Astrocyte (in vitro differentiated cells and primary cell): Measurements from ENCODE around the gene TBR1. TPM values are rescaled to one million over a fixed set of nuclear protein-coding genes. Genes with fewer than 3 reads are reported as not detected.

ENCODE experiments used
- DNase-seq: peaks from one replicate; pipeline ENCODE4 v3.0.0-alpha.2; 2010; ENCODE audit warnings: low read depth
- FAIRE-seq: peaks from 2 replicates; lab custom pipeline; 2011; peaks lifted over from hg19 to GRCh38; lab: Jason Lieb, UNC
- H2AFZ ChIP-seq: 2 replicates; pipeline ENCODE4 v1.6.0; 2012; ENCODE audit warnings: low read depth, low read length, inconsistent platforms
- H3K27ac ChIP-seq: 2 replicates; pipeline ENCODE4 v1.5.1; 2011; ENCODE audit warnings: low read depth, low read length, inconsistent platforms
- H3K27me3 ChIP-seq: 2 replicates; pipeline ENCODE4 v1.6.0; 2011; ENCODE audit warnings: low read length, inconsistent platforms; ENCODE audit not compliant: insufficient read depth
- H3K36me3 ChIP-seq: 2 replicates; pipeline ENCODE4 v1.5.1; 2011; ENCODE audit warnings: low read length, inconsistent platforms; ENCODE audit not compliant: insufficient read depth
- H3K4me1 ChIP-seq: 2 replicates; pipeline ENCODE4 v1.5.1; 2011; ENCODE audit warnings: low read length, inconsistent platforms; ENCODE audit not compliant: insufficient read depth
- H3K4me2 ChIP-seq: 2 replicates; pipeline ENCODE4 v1.6.0; 2012; ENCODE audit warnings: low read length, inconsistent platforms
- H3K4me3 ChIP-seq: 2 replicates; pipeline ENCODE4 v1.5.1; 2011; ENCODE audit warnings: low read depth, mild to moderate bottlenecking, low read length, inconsistent platforms; ENCODE audit not compliant: insufficient read depth
- H3K79me2 ChIP-seq: 2 replicates; pipeline ENCODE4 v1.6.0; 2012; ENCODE audit warnings: mild to moderate bottlenecking, low read length, inconsistent platforms; ENCODE audit not compliant: insufficient read depth
- H3K9ac ChIP-seq: 2 replicates; pipeline ENCODE4 v1.6.0; 2012; ENCODE audit warnings: mild to moderate bottlenecking, low read length, inconsistent platforms
- H3K9me3 ChIP-seq: 2 replicates; pipeline ENCODE4 v1.5.1; 2012; ENCODE audit warnings: low read depth, mild to moderate bottlenecking, low read length, inconsistent platforms; ENCODE audit not compliant: insufficient read depth
- H4K20me1 ChIP-seq: 2 replicates; pipeline ENCODE4 v1.6.0; 2012; ENCODE audit warnings: low read length, inconsistent platforms; ENCODE audit not compliant: insufficient read depth
- H3K27ac Mint-ChIP-seq: one replicate; pipeline ENCODE4 v1.8.0; 2021; ENCODE audit warnings: mild to moderate bottlenecking, mixed read lengths; ENCODE audit not compliant: unreplicated experiment
- H3K27me3 Mint-ChIP-seq: one replicate; pipeline ENCODE4 v1.8.0; 2021; ENCODE audit warnings: low read depth, mixed read lengths; ENCODE audit not compliant: unreplicated experiment
- H3K36me3 Mint-ChIP-seq: one replicate; pipeline ENCODE4 v1.8.0; 2021; ENCODE audit warnings: low read depth, mixed read lengths; ENCODE audit not compliant: unreplicated experiment
- H3K4me1 Mint-ChIP-seq: one replicate; pipeline ENCODE4 v1.8.0; 2021; ENCODE audit warnings: low read depth, mixed read lengths; ENCODE audit not compliant: unreplicated experiment
- H3K4me3 Mint-ChIP-seq: one replicate; pipeline ENCODE4 v1.8.0; 2021; ENCODE audit warnings: mild to moderate bottlenecking, moderate library complexity, mixed read lengths; ENCODE audit not compliant: unreplicated experiment
- H3K9me3 Mint-ChIP-seq: one replicate; pipeline ENCODE4 v1.8.0; 2021; ENCODE audit warnings: mild to moderate bottlenecking, mixed read lengths; ENCODE audit not compliant: unreplicated experiment
- EZH2 ChIP-seq: IDR thresholded peaks from 2 replicates; pipeline ENCODE4 v1.6.1; 2012; ENCODE audit warnings: mild to moderate bottlenecking, low read length, inconsistent platforms; ENCODE audit not compliant: insufficient read depth
- total RNA-seq: library from RNA; stranded (reverse); gene quantifications from 2 replicates; pipeline ENCODE4 v1.2.1, GENCODE V29; 2021
- TF ChIP-seq, protein P1 (sequence below): IDR thresholded peaks from 2 replicates; pipeline ENCODE4 v1.5.1; 2011; ENCODE audit warnings: low read depth, mild to moderate bottlenecking, inconsistent platforms, low read length, moderate library complexity; ENCODE audit not compliant: insufficient read depth

Gene TBR1
- total RNA-seq, 1 donor from 2014 or later, result not detected

DNA sequence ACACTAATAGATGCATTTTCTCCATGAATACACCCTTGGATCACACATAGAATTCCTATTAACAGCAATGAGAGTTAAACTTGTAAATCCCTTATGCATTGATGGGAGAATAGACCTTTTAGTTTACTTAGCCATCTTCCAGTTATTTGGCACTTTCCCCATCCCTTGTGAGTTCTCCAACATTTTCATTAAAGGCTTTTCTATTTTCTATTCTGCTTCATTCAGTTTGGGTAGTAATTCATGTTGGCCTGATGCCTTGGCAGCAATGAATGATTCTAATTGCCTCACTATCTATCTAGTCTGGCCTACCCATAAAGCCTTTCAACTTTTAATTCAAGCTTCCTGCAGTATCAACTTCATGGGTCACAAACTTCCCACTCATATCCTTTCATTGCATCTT, 32.3 kb downstream of the TBR1 start:
- Histone ChIP-seq H3K9ac (no peak overlapping the region), H3K4me2 (no peak overlapping the region), H3K4me3 (no peak overlapping the region), H4K20me1 (no peaks in the 10 kb centered on the region), H3K36me3 (no peaks in the 10 kb centered on the region), H3K27me3 (no peaks in the 10 kb centered on the region), H3K4me1 (no peaks in the 10 kb centered on the region), H3K9me3 (no peaks in the 10 kb centered on the region), H3K79me2 (no peaks in the 10 kb centered on the region), H3K27ac (no peak overlapping the region), H2AFZ (no peak overlapping the region)
- Mint-ChIP-seq H3K36me3 (no peaks in the 10 kb centered on the region), H3K4me3 (no peak overlapping the region), H3K27ac (no peak overlapping the region), H3K4me1 (no peaks in the 10 kb centered on the region), H3K9me3 (no peaks in the 10 kb centered on the region), H3K27me3 (no peaks in the 10 kb centered on the region)
- TF ChIP-seq EZH2, result no peak
- TF ChIP-seq, protein P1, sequence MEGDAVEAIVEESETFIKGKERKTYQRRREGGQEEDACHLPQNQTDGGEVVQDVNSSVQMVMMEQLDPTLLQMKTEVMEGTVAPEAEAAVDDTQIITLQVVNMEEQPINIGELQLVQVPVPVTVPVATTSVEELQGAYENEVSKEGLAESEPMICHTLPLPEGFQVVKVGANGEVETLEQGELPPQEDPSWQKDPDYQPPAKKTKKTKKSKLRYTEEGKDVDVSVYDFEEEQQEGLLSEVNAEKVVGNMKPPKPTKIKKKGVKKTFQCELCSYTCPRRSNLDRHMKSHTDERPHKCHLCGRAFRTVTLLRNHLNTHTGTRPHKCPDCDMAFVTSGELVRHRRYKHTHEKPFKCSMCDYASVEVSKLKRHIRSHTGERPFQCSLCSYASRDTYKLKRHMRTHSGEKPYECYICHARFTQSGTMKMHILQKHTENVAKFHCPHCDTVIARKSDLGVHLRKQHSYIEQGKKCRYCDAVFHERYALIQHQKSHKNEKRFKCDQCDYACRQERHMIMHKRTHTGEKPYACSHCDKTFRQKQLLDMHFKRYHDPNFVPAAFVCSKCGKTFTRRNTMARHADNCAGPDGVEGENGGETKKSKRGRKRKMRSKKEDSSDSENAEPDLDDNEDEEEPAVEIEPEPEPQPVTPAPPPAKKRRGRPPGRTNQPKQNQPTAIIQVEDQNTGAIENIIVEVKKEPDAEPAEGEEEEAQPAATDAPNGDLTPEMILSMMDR, result no peak
- no peak for DNase-seq
- no peak for FAIRE-seq

DNA sequence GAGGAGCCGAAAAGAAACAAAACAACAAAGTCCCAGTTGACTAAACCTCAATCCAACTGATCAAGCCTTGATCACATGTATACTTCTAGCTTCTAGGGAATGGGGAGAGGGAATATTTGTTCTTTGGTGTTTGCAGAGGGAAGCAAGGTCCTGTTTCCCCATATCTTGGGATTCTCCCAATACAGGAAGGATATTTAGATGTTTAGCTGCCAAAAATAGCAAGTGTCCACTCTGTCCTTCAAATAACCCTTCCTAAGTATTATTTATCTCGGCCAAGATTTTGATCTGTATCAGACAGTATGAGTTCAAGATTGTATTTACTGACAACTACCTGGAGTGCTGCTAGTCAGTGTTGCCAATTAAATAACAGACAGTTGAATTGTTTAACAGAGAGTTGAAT, 55.5 kb downstream of the TBR1 start:
- DNase-seq, result no peak
- H3K9me3 Mint-ChIP-seq, result peaks cover 17% of the 10 kb centered on the region
- H3K9me3 ChIP-seq, result no peaks in the 10 kb centered on the region
- no peaks in the 10 kb centered on the region for H3K27me3 Mint-ChIP-seq
- no peak overlapping the region for H3K27ac Mint-ChIP-seq
- no peaks in the 10 kb centered on the region for H3K27me3 ChIP-seq
- no peaks in the 10 kb centered on the region for H3K79me2 ChIP-seq
- TF ChIP-seq EZH2, result no peak
- TF ChIP-seq, protein P1, result no peak
- FAIRE-seq, result no peak
- no peaks in the 10 kb centered on the region for H3K36me3 Mint-ChIP-seq
- H3K4me2 ChIP-seq, result no peak overlapping the region
- no peak overlapping the region for H3K4me3 ChIP-seq
- H2AFZ ChIP-seq, result no peak overlapping the region
- H4K20me1 ChIP-seq, result no peaks in the 10 kb centered on the region
- H3K36me3 ChIP-seq, result no peaks in the 10 kb centered on the region
- no peak overlapping the region for H3K9ac ChIP-seq
- no peak overlapping the region for H3K4me3 Mint-ChIP-seq
- H3K4me1 Mint-ChIP-seq, result no peaks in the 10 kb centered on the region
- no peak overlapping the region for H3K27ac ChIP-seq
- H3K4me1 ChIP-seq, result no peaks in the 10 kb centered on the region

DNA sequence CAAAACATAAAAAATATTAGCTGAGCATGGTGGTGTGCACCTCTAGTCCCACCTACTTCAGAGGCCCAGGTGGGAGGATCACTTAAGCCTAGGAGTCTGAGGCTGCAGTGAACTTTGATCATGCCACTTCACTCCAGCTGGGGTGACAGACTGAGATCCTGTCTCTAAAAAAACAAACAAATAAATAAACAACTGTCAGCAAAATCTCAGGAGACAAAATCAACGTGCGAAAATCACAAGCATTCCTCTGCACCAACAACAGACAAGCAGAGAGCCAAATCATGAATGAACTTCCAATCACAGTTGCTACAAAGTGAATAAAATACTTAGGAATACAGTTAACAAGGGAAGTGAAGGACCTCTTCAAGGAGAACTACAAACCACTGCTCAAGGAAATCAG, 58.8 kb downstream of the TBR1 start:
- TF ChIP-seq, protein P1, result no peak
- TF ChIP-seq EZH2, result no peak
- Histone ChIP-seq H4K20me1 (no peaks in the 10 kb centered on the region), H3K9ac (no peak overlapping the region), H3K4me1 (no peaks in the 10 kb centered on the region), H2AFZ (no peak overlapping the region), H3K36me3 (no peaks in the 10 kb centered on the region), H3K27ac (no peak overlapping the region), H3K9me3 (no peaks in the 10 kb centered on the region), H3K79me2 (no peaks in the 10 kb centered on the region), H3K4me2 (no peak overlapping the region), H3K27me3 (no peaks in the 10 kb centered on the region), H3K4me3 (no peak overlapping the region)
- DNase-seq (no peak), FAIRE-seq (no peak)
- no peak overlapping the region for H3K27ac Mint-ChIP-seq
- no peaks in the 10 kb centered on the region for H3K36me3 Mint-ChIP-seq
- H3K27me3 Mint-ChIP-seq, result no peaks in the 10 kb centered on the region
- no peak overlapping the region for H3K4me3 Mint-ChIP-seq
- H3K4me1 Mint-ChIP-seq, result no peaks in the 10 kb centered on the region
- peaks cover 17% of the 10 kb centered on the region for H3K9me3 Mint-ChIP-seq

Other genes starting within 250 kb of the TBR1 start
- gene PSMD14, start 107.9 kb upstream of the TBR1 start, total RNA-seq, result 81.5 and 86.0 TPM in 2 replicates
- gene SLC4A10, start 208.1 kb downstream of the TBR1 start, total RNA-seq, result not detected in 2 replicates